Keratinocyte (primary cell): ENCODE data around the gene INS. TPM values are rescaled to one million over a fixed set of nuclear protein-coding genes. Genes with fewer than 3 reads are reported as not detected.
"Not testable (repeated sequence)": the region's sequence is repeated elsewhere in the genome, so short reads cannot be mapped to it uniquely, and the experiment has no call there.

Experiments
- DNase-seq: peaks from one replicate; pipeline ENCODE4 v3.0.0-alpha.2; 2011; ENCODE audit warnings: low read depth, missing footprints, low spot score
- FAIRE-seq: peaks from 2 replicates; lab custom pipeline; 2011; peaks lifted over from hg19 to GRCh38; lab: Jason Lieb, UNC
- H2AFZ ChIP-seq: 2 replicates; pipeline ENCODE4 v1.6.0; 2012; ENCODE audit warnings: low read length, control low read depth, inconsistent platforms; ENCODE audit not compliant: control insufficient read depth
- H3K27ac ChIP-seq: 2 replicates; pipeline ENCODE4 v1.5.1; 2011; ENCODE audit warnings: low read length; ENCODE audit not compliant: control insufficient read depth, insufficient read depth
- H3K27me3 ChIP-seq: 3 replicates; pipeline ENCODE4 v1.6.0; 2011; ENCODE audit warnings: low read length; ENCODE audit not compliant: control insufficient read depth, insufficient read depth; ENCODE audit errors: extremely low read depth
- H3K36me3 ChIP-seq, 2 experiments: 2 replicates in 1 of 2; 3 replicates in 1 of 2; pipeline ENCODE4 v1.5.1; 2011; ENCODE audit warnings: low read length in 2 of 2, mild to moderate bottlenecking in 1 of 2; ENCODE audit not compliant: control insufficient read depth in 2 of 2, insufficient read depth in 2 of 2; ENCODE audit errors: extremely low read depth in 1 of 2
- H3K4me1 ChIP-seq: 3 replicates; pipeline ENCODE4 v1.5.1; 2011; ENCODE audit warnings: low read length; ENCODE audit not compliant: control insufficient read depth, insufficient read depth; ENCODE audit errors: extremely low read depth
- H3K4me2 ChIP-seq: 3 replicates; pipeline ENCODE4 v1.6.0; 2011; ENCODE audit warnings: low read depth, low read length; ENCODE audit not compliant: control insufficient read depth, insufficient read depth; ENCODE audit errors: extremely low read depth
- H3K4me3 ChIP-seq, 3 experiments: fragments of 200-600 bp in 1 of 3; sonication (generic) in 1 of 3; 2 replicates in 2 of 3; 3 replicates in 1 of 3; pipeline ENCODE4 v1.5.1; 2011 to 2016; ENCODE audit warnings: low read length in 3 of 3, mild to moderate bottlenecking in 3 of 3, control low read depth in 2 of 3, inconsistent platforms in 1 of 3, low read depth in 1 of 3, mixed read lengths in 1 of 3, mixed run types in 1 of 3, moderate library complexity in 1 of 3; ENCODE audit not compliant: control insufficient read depth in 2 of 3, insufficient read depth in 2 of 3; ENCODE audit errors: extremely low read depth in 1 of 3
- H3K79me2 ChIP-seq: 2 replicates; pipeline ENCODE4 v1.6.0; 2012; ENCODE audit warnings: low read length; ENCODE audit not compliant: control insufficient read depth, insufficient read depth
- H3K9ac ChIP-seq: 3 replicates; pipeline ENCODE4 v1.6.0; 2011; ENCODE audit warnings: low read length; ENCODE audit not compliant: control insufficient read depth, insufficient read depth; ENCODE audit errors: extremely low read depth
- H3K9me1 ChIP-seq: 3 replicates; pipeline ENCODE4 v1.6.0; 2011; ENCODE audit warnings: low read length; ENCODE audit not compliant: control insufficient read depth, insufficient read depth; ENCODE audit errors: extremely low read depth
- H3K9me3 ChIP-seq: 2 replicates; pipeline ENCODE4 v1.5.1; 2012; ENCODE audit warnings: low read depth, low read length; ENCODE audit not compliant: control insufficient read depth
- H4K20me1 ChIP-seq: 3 replicates; pipeline ENCODE4 v1.6.0; 2011; ENCODE audit warnings: low read length; ENCODE audit not compliant: control insufficient read depth, insufficient read depth; ENCODE audit errors: extremely low read depth
- EZH2 ChIP-seq: IDR thresholded peaks from one replicate; pipeline ENCODE4 v1.6.1; 2012; ENCODE audit warnings: inconsistent platforms, mild to moderate bottlenecking, low read length, moderate library complexity
- dilution Hi-C: fragments of 300-500 bp; cut with MboI; formaldehyde crosslinking; loops from one replicate; pipeline ENCODE4 v1.7.0; 2020; ENCODE audit warnings: low sequenced_read_pairs; ENCODE audit not compliant: extremely low pct_ligation_motif_present
- polyA plus RNA-seq, 5 experiments: library from polyadenylated mRNA; depleted of rRNA in 3 of 5; stranded (reverse) in 3 of 5; stranded (forward) in 1 of 5; unstranded in 1 of 5; fragments of >200 nt; gene quantifications; 1 replicate in 1 of 5; 2 replicates in 3 of 5; 3 replicates in 1 of 5; pipeline versions ENCODE4 v1.2.1 to v1.2.3, GENCODE V29; 2011 to 2012; ENCODE audit warnings: missing spikeins in 2 of 5, low read depth in 1 of 5, low replicate concordance in 1 of 5
- TF ChIP-seq, protein P1 (sequence below), 3 experiments: IDR thresholded peaks in 1 of 3; conservative IDR thresholded peaks in 1 of 3; optimal IDR thresholded peaks in 1 of 3; 2 replicates in 2 of 3; 3 replicates in 1 of 3; pipeline versions ENCODE3 to v1.5.1; 2011; ENCODE audit warnings: low read length in 3 of 3, mild to moderate bottlenecking in 3 of 3, moderate library complexity in 2 of 3, control low read depth in 1 of 3, inconsistent platforms in 1 of 3; ENCODE audit not compliant: insufficient read depth in 2 of 3; ENCODE audit errors: extremely low read depth in 1 of 3

Gene INS
- polyA plus RNA-seq, 1 donor (not counting 4 experiments of a cell fraction or from before 2014, with no cell fraction given), result not detected

DNA sequence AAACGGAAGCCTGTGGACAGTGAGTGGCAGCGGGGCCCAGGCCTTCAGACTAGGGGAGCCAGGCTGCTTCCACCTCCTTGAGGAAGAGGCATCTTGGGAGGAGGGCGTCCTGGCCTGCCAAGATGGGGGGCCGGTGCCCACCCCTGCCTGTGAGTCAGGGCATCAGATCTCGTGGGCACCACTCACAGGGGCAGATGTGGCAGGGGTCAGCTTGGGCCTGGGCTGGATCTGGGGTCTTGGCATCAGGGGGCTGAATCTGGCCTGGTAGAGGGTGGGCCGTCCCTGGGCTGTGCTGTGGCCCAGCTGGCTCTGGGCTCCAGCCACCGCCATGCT is 34.7 kb upstream of the INS start:
- FAIRE-seq (no peak), DNase-seq (no peak)
- Histone ChIP-seq H3K36me3 (no peaks in the 10 kb centered on the region), H3K4me3 (no peak overlapping the region), H4K20me1 (no peaks in the 10 kb centered on the region), H3K27me3 (peaks cover 14% of the 10 kb centered on the region), H3K9me3 (no peaks in the 10 kb centered on the region), H3K79me2 (no peaks in the 10 kb centered on the region), H3K27ac (no peak overlapping the region), H2AFZ (no peak overlapping the region), H3K9ac (no peak overlapping the region), H3K4me1 (peaks cover 6% of the 10 kb centered on the region), H3K4me2 (no peak overlapping the region), H3K9me1 (no peaks in the 10 kb centered on the region)
- TF ChIP-seq, protein P1, sequence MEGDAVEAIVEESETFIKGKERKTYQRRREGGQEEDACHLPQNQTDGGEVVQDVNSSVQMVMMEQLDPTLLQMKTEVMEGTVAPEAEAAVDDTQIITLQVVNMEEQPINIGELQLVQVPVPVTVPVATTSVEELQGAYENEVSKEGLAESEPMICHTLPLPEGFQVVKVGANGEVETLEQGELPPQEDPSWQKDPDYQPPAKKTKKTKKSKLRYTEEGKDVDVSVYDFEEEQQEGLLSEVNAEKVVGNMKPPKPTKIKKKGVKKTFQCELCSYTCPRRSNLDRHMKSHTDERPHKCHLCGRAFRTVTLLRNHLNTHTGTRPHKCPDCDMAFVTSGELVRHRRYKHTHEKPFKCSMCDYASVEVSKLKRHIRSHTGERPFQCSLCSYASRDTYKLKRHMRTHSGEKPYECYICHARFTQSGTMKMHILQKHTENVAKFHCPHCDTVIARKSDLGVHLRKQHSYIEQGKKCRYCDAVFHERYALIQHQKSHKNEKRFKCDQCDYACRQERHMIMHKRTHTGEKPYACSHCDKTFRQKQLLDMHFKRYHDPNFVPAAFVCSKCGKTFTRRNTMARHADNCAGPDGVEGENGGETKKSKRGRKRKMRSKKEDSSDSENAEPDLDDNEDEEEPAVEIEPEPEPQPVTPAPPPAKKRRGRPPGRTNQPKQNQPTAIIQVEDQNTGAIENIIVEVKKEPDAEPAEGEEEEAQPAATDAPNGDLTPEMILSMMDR (optimal IDR thresholded peaks at IDR 0.05 in 1 of 3, IDR thresholded peaks at IDR 0.05 in 1 of 3, conservative IDR thresholded peaks at IDR 0.05 in 1 of 3; ENCODE audit: extremely low read depth in 1 of 3, insufficient read depth in 2 of 3, low read length in 3 of 3), result no peak
- no peak for TF ChIP-seq EZH2
- dilution Hi-C loops, result no loop called here

DNA sequence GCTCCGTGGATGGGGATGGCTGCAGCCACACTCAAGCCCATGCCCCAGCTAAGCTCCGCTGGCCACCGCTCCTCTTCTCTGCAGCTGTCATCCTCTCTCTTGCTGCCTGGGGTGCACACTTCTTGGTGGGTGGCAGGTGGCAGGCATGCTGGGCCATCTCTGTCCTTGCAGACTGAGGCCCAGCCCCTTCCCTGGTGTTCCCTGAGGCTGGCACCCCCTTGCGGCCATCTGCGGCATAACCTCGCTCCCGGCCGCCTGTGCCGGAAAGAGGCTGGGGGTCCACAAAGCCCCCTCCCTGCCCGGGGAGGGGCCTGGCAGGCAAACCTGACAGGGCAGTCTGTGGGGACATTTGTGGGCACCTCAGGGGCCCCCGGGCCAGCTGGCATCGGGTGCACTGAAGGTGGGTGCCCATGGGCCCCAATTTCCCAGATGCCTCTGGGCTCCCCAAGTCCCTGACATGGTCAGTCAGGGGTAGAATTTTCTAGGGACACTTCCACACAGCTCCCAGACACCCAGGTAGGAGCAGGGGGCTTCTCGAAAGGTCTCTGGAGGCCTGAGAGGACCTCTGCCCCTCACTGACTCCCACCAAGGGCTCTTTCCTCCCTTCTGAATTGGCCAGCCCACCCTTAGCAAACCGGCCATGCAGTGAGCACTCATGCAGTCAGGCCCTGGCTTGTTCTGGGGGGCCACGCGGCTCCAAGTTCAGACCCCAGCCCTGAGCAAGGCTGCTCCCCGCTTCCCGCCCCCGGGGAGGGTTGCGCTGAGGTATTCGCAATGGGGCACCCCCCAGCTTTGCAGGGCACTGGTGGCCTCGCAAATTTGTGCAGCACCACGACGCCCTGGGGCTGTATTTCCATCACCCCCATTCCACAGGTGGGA is 34.1 kb upstream of the INS start:
- no peaks in the 10 kb centered on the region for H3K9me1 ChIP-seq
- FAIRE-seq (no peak), DNase-seq (no peak)
- no peaks in the 10 kb centered on the region for H3K9me3 ChIP-seq
- H2AFZ ChIP-seq, result no peak overlapping the region
- no peak for TF ChIP-seq EZH2
- TF ChIP-seq, protein P1 (optimal IDR thresholded peaks at IDR 0.05 in 1 of 3, IDR thresholded peaks at IDR 0.05 in 1 of 3, conservative IDR thresholded peaks at IDR 0.05 in 1 of 3; ENCODE audit: extremely low read depth in 1 of 3, insufficient read depth in 2 of 3, low read length in 3 of 3), result peak; percentile 88 to 96 (median 93)
- H3K4me3 ChIP-seq, result no peak overlapping the region
- dilution Hi-C loops, result no loop called here
- H3K4me2 ChIP-seq, result no peak overlapping the region
- H3K27ac ChIP-seq, result no peak overlapping the region
- no peak overlapping the region for H3K9ac ChIP-seq
- peaks cover 14% of the 10 kb centered on the region for H3K27me3 ChIP-seq
- peaks cover 6% of the 10 kb centered on the region for H3K4me1 ChIP-seq
- H4K20me1 ChIP-seq, result no peaks in the 10 kb centered on the region
- no peaks in the 10 kb centered on the region for H3K79me2 ChIP-seq
- H3K36me3 ChIP-seq, result no peaks in the 10 kb centered on the region

DNA sequence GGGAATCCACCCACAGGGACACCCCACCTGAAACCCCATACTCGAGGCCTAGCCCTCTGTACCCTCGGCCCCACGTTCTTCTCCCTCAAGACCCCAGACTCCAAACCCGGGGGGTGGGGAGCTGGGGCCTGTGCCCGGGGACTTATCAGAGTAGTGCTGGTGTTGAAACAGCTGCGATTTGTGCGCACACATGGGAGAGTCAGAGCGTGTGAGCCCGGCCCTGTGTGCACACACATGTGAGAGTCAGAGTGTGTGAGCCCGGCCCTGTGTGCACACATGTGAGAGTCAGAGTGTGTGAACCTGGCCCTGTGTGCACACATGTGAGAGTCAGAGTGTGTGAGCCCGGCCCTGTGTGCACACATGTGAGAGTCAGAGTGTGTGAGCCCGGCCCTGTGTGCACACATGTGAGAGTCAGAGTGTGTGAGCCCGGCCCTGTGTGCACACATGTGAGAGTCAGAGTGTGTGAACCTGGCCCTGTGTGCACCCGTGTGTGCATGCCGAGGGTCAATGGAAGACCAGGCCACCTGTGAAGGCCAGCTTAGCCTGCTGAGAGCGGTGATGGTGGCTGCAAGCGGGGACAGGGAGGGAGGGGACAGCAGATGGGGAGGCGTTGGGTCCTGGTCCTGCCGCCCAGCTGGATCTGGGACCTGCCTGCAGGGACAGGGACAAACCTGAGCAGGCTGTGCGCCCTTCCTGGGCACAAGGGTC is 33.0 kb upstream of the INS start:
- DNase-seq, dilution Hi-C loops, H2AFZ ChIP-seq, H3K27ac ChIP-seq, H3K79me2 ChIP-seq, H4K20me1 ChIP-seq, H3K9me1 ChIP-seq, H3K4me2 ChIP-seq, FAIRE-seq, H3K9ac ChIP-seq, H3K36me3 ChIP-seq, H3K4me1 ChIP-seq, H3K4me3 ChIP-seq, H3K9me3 ChIP-seq: not testable (repeated sequence)
- H3K27me3 ChIP-seq, result peaks cover 14% of the 10 kb centered on the region
